Trophoblast cell (in vitro differentiated cells and primary cell): ENCODE measurements around the gene MCM8. TPM values are rescaled to one million over a fixed set of nuclear protein-coding genes. Genes with fewer than 3 reads are reported as not detected.

Source experiments
- DNase-seq, 2 donors: peaks; one replicate each; pipeline ENCODE4 v3.0.0-alpha.2; 2016
- H2AFZ ChIP-seq: 2 replicates; pipeline ENCODE4 v1.6.1; 2013; ENCODE audit warnings: low read length, moderate library complexity, mild to moderate bottlenecking; ENCODE audit not compliant: insufficient read depth, poor library complexity
- H2AK5ac ChIP-seq: 2 replicates; pipeline ENCODE4 v1.6.1; 2013; ENCODE audit warnings: mild to moderate bottlenecking, low read length
- H2BK120ac ChIP-seq: 2 replicates; pipeline ENCODE4 v1.6.1; 2013; ENCODE audit warnings: low read length, mild to moderate bottlenecking, moderate library complexity; ENCODE audit not compliant: insufficient read depth, poor library complexity
- H2BK12ac ChIP-seq: 2 replicates; pipeline ENCODE4 v1.6.1; 2013; ENCODE audit warnings: mild to moderate bottlenecking, low read length, moderate library complexity
- H2BK5ac ChIP-seq: 2 replicates; pipeline ENCODE4 v1.6.1; 2013; ENCODE audit warnings: low read length, low read depth, moderate library complexity, mild to moderate bottlenecking; ENCODE audit not compliant: poor library complexity
- H3K14ac ChIP-seq: 2 replicates; pipeline ENCODE4 v1.6.1; 2013; ENCODE audit warnings: mild to moderate bottlenecking, low read length
- H3K18ac ChIP-seq: 2 replicates; pipeline ENCODE4 v1.6.1; 2013; ENCODE audit warnings: mild to moderate bottlenecking, low read length
- H3K23ac ChIP-seq: 2 replicates; pipeline ENCODE4 v1.6.1; 2013; ENCODE audit warnings: low read length
- H3K27ac ChIP-seq: 2 replicates; pipeline ENCODE4 v1.5.1; 2013; ENCODE audit warnings: low read depth, mild to moderate bottlenecking, inconsistent platforms, low read length, moderate library complexity
- H3K27me3 ChIP-seq: 2 replicates; pipeline ENCODE4 v1.6.1; 2013; ENCODE audit warnings: inconsistent platforms, mild to moderate bottlenecking, low read length, moderate library complexity; ENCODE audit not compliant: insufficient read depth
- H3K36me3 ChIP-seq, 2 experiments: 1 replicate in 1 of 2; 2 replicates in 1 of 2; pipeline ENCODE4 v1.6.1; 2013; ENCODE audit warnings: low read length in 2 of 2, mild to moderate bottlenecking in 2 of 2, moderate library complexity in 1 of 2; ENCODE audit not compliant: insufficient read depth in 2 of 2, control insufficient read depth in 1 of 2
- H3K4ac ChIP-seq: 2 replicates; pipeline ENCODE4 v1.6.1; 2013; ENCODE audit warnings: low read depth, mild to moderate bottlenecking, low read length, moderate library complexity
- H3K4me1 ChIP-seq, 2 experiments: 1 replicate in 1 of 2; 2 replicates in 1 of 2; pipeline ENCODE4 v1.6.1; 2013; ENCODE audit warnings: low read length in 2 of 2, mild to moderate bottlenecking in 2 of 2, moderate library complexity in 1 of 2; ENCODE audit not compliant: insufficient read depth in 2 of 2, control insufficient read depth in 1 of 2
- H3K4me2 ChIP-seq: 2 replicates; pipeline ENCODE4 v1.6.1; 2013; ENCODE audit warnings: inconsistent platforms, mild to moderate bottlenecking, low read length, moderate library complexity
- H3K4me3 ChIP-seq: 2 replicates; pipeline ENCODE4 v1.5.1; 2013; ENCODE audit warnings: mild to moderate bottlenecking, low read depth, low read length, inconsistent platforms
- H3K79me1 ChIP-seq: one replicate; pipeline ENCODE4 v1.6.1; 2013; ENCODE audit warnings: low read length
- H3K79me2 ChIP-seq: 2 replicates; pipeline ENCODE4 v1.6.1; 2013; ENCODE audit warnings: low read length, mild to moderate bottlenecking; ENCODE audit not compliant: control insufficient read depth, insufficient read depth, poor library complexity
- H3K9ac ChIP-seq: 2 replicates; pipeline ENCODE4 v1.6.1; 2013; ENCODE audit warnings: mild to moderate bottlenecking, low read length
- H3K9me3 ChIP-seq: 2 replicates; pipeline ENCODE4 v1.6.1; 2013; ENCODE audit warnings: low read depth, mild to moderate bottlenecking, control low read depth, inconsistent platforms, low read length; ENCODE audit not compliant: insufficient read depth
- H4K12ac ChIP-seq: 2 replicates; pipeline ENCODE4 v1.6.1; 2013; ENCODE audit warnings: low read depth, mild to moderate bottlenecking, low read length, moderate library complexity
- H4K8ac ChIP-seq: 2 replicates; pipeline ENCODE4 v1.6.1; 2013; ENCODE audit warnings: low read depth, mild to moderate bottlenecking, low read length, moderate library complexity
- H4K91ac ChIP-seq: one replicate; pipeline ENCODE4 v1.6.1; 2013; ENCODE audit warnings: low read depth, mild to moderate bottlenecking, low read length, moderate library complexity
- WGBS: extraction: QIAGEN DNeasy Blood & Tissue Kit; methylation state at CpG from one replicate; pipeline ENCODE4 v1.1.7; 2013; ENCODE audit warnings: missing lambda C conversion rate; ENCODE audit not compliant: insufficient read length, insufficient coverage; ENCODE audit errors: extremely low coverage; 5-methylcytosine and 5-hydroxymethylcytosine counted together
- polyA plus RNA-seq: library from polyadenylated mRNA; stranded (reverse); fragments of 200-250 nt; gene quantifications from 2 replicates; pipeline ENCODE4 v1.2.3, GENCODE V29; 2013

The MCM8 gene
- polyA plus RNA-seq: 11.1 and 11.5 TPM in 2 replicates

GRCh38 chr20:5950271-5951031, at the start of gene MCM8, which contains the start of gene TRMT6:
Gene MCM8, plus strand, starts transcription at chr20:5950652. Its CDS starts 1,364 bp downstream, at chr20:5952016.
Gene TRMT6, minus strand, starts transcription at chr20:5950533. Its CDS starts 128 bp downstream, at chr20:5950405.
- WGBS: no CpG with 5 or more reads among the region's 61 CpGs
- Histone ChIP-seq H2BK5ac (peak within 1 kb of the TSS; percentile 89), H3K27ac (peak within 1 kb of the TSS; percentile 93), H3K23ac (no peak within 1 kb of the TSS), H2AK5ac (no peak within 1 kb of the TSS), H3K4me2 (peak within 1 kb of the TSS; percentile 89), H3K79me2 (peaks cover 8% of the 10 kb centered on the region), H4K8ac (peak within 1 kb of the TSS; percentile 97), H2BK120ac (peak within 1 kb of the TSS; percentile 95), H3K14ac (peak within 1 kb of the TSS; percentile 97), H3K9ac (peak within 1 kb of the TSS; percentile 98), H3K4ac (peak within 1 kb of the TSS; percentile 85), H4K91ac (peak within 1 kb of the TSS; percentile 87), H3K18ac (peak within 1 kb of the TSS; percentile 95), H2AFZ (peak within 1 kb of the TSS; percentile 99), H3K27me3 (no peaks in the 10 kb centered on the region), H2BK12ac (peak within 1 kb of the TSS; percentile 44), H3K36me3 (peaks cover 6 to 20% of the 10 kb centered on the region in 2 experiments), H3K9me3 (no peaks in the 10 kb centered on the region), H4K12ac (peak within 1 kb of the TSS; percentile 100), H3K79me1 (peaks cover 6% of the 10 kb centered on the region), H3K4me3 (peak within 1 kb of the TSS; percentile 98), H3K4me1 (no peaks in the 10 kb centered on the region)
- peak; percentile 99 for DNase-seq

DNA sequence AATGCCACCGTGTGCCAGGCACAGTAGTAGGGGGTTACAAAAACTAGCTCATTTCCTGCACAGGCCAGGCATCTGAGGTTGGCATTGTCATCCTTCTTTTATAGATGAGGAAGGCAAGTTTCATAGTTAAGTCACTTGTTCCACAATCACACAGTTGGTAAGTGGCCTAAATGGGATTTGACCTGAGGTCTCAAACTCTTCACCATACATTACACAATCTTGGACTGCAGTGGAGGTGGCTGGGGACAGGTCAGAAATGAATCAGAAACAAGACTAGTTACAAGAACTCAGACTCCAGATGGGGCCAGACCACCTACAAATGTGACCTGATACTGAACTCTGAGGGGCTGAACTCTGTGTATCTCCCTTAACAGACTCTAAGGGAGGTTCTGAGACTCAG, 49.5 kb upstream of the MCM8 start:
- Histone ChIP-seq H2BK120ac (no peak overlapping the region), H3K27ac (no peak overlapping the region), H3K79me1 (no peaks in the 10 kb centered on the region), H4K91ac (no peak overlapping the region), H3K9ac (no peak overlapping the region), H2AK5ac (no peak overlapping the region), H3K4me1 (no peaks in the 10 kb centered on the region), H3K18ac (no peak overlapping the region), H3K4me3 (no peak overlapping the region), H3K79me2 (no peaks in the 10 kb centered on the region), H2BK5ac (no peak overlapping the region), H4K12ac (no peak overlapping the region), H3K4me2 (no peak overlapping the region), H3K36me3 (no peaks in the 10 kb centered on the region), H2AFZ (no peak overlapping the region), H3K9me3 (no peaks in the 10 kb centered on the region), H3K23ac (no peak overlapping the region), H4K8ac (no peak overlapping the region), H3K27me3 (no peaks in the 10 kb centered on the region), H3K14ac (no peak overlapping the region), H2BK12ac (no peak overlapping the region), H3K4ac (no peak overlapping the region)
- DNase-seq: no peak
- no CpG with 5 or more reads among the region's 1 CpG for WGBS

DNA sequence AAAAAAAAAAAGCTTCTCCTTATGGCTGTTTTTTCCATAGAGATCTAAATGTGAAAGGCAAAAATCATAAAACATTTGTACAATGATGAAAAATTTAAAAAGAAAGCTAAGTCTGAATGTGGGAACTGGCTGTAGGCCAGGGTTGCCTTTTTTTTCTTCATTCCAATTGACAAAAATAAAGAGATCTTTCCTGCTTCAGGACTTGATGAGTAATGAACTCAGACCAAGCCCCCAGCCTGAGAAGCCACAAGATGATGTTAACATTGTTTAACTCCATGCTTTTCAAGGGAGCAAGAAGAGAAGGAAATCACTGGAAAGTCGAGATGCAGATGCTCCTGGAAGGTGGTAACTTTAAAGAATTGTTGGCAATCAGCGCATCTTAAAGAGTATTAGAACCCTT, 41.5 kb upstream of the MCM8 start:
- no peak for DNase-seq
- no peaks in the 10 kb centered on the region for H3K79me2 ChIP-seq
- no peak overlapping the region for H3K9ac ChIP-seq
- H4K91ac ChIP-seq: no peak overlapping the region
- WGBS: no CpG with 5 or more reads among the region's 2 CpGs
- no peaks in the 10 kb centered on the region for H3K79me1 ChIP-seq
- no peak overlapping the region for H3K14ac ChIP-seq
- H4K12ac ChIP-seq: no peak overlapping the region
- no peak overlapping the region for H2BK5ac ChIP-seq
- no peak overlapping the region for H2AK5ac ChIP-seq
- H3K4me2 ChIP-seq: no peak overlapping the region
- no peak overlapping the region for H3K18ac ChIP-seq
- no peaks in the 10 kb centered on the region for H3K27me3 ChIP-seq
- no peak overlapping the region for H3K23ac ChIP-seq
- H2BK12ac ChIP-seq: no peak overlapping the region
- H2BK120ac ChIP-seq: no peak overlapping the region
- H3K4ac ChIP-seq: no peak overlapping the region
- H3K4me3 ChIP-seq: no peak overlapping the region
- peaks cover 2% of the 10 kb centered on the region in 2 experiments for H3K4me1 ChIP-seq
- H2AFZ ChIP-seq: no peak overlapping the region
- no peak overlapping the region for H3K27ac ChIP-seq
- H3K9me3 ChIP-seq: no peaks in the 10 kb centered on the region
- H3K36me3 ChIP-seq: no peaks in the 10 kb centered on the region
- no peak overlapping the region for H4K8ac ChIP-seq

GRCh38 chr20:5910186-5910585, 40.3 kb upstream of the MCM8 start:
- Histone ChIP-seq H3K27me3 (no peaks in the 10 kb centered on the region), H3K23ac (no peak overlapping the region), H3K27ac (no peak overlapping the region), H4K12ac (no peak overlapping the region), H3K4me1 (peaks cover 2% of the 10 kb centered on the region in 2 experiments), H3K18ac (no peak overlapping the region), H3K4ac (no peak overlapping the region), H3K79me1 (no peaks in the 10 kb centered on the region), H2BK5ac (no peak overlapping the region), H3K36me3 (no peaks in the 10 kb centered on the region), H2BK12ac (no peak overlapping the region), H2AK5ac (no peak overlapping the region), H3K14ac (no peak overlapping the region), H3K9ac (no peak overlapping the region), H2BK120ac (no peak overlapping the region), H3K4me3 (no peak overlapping the region), H3K9me3 (no peaks in the 10 kb centered on the region), H2AFZ (no peak overlapping the region), H3K4me2 (no peak overlapping the region), H4K91ac (no peak overlapping the region), H3K79me2 (no peaks in the 10 kb centered on the region), H4K8ac (no peak overlapping the region)
- no peak for DNase-seq
- WGBS: no CpG with 5 or more reads among the region's 6 CpGs
